Adrenal gland (tissue), 12 donors: Measurements from ENCODE around the gene MGMT. TPM values are rescaled to one million over a fixed set of nuclear protein-coding genes. Genes with fewer than 3 reads are reported as not detected.

Experiments used
- DNase-seq, 7 donors: peaks; one replicate each; pipeline ENCODE4 v3.0.0-alpha.2; 2019 to 2020
- H3K27ac ChIP-seq, 5 donors: fragments of 200-600 bp; sonication (generic) in 4 of 5; 1 replicate in 3 of 5; 2 replicates in 2 of 5; pipeline versions ENCODE4 v1.5.1 to v1.8.0; 2016 to 2020; ENCODE audit warnings: mild to moderate bottlenecking in 1 of 5
- H3K27me3 ChIP-seq: fragments of 200-600 bp; 2 replicates; pipeline ENCODE4 v1.8.0; 2021
- H3K36me3 ChIP-seq, 2 donors: fragments of 200-600 bp; replicated peaks in 1 of 2; 1 replicate in 1 of 2; 2 replicates in 1 of 2; pipeline versions ENCODE4 v1.5.1 to v1.8.0; 2018 to 2022
- H3K4me1 ChIP-seq, 2 donors: fragments of 200-600 bp; replicated peaks in 1 of 2; 1 replicate in 1 of 2; 2 replicates in 1 of 2; pipeline versions ENCODE4 v1.5.1 to v1.8.0; 2018 to 2021
- H3K4me3 ChIP-seq, 4 donors: fragments of 200-600 bp; sonication (generic) in 3 of 4; one replicate each; pipeline ENCODE4 v1.5.1; 2016 to 2018
- H3K9me3 ChIP-seq, 3 donors: fragments of 200-600 bp; sonication (generic) in 1 of 3; replicated peaks in 1 of 3; 1 replicate in 2 of 3; 2 replicates in 1 of 3; pipeline versions ENCODE4 v1.5.1 to v1.8.0; 2016 to 2021
- CTCF ChIP-seq, 6 experiments: fragments of 450-650 bp in 4 of 6; fragments of 200-600 bp in 2 of 6; sonication (generic) in 1 of 6; IDR thresholded peaks; 1 replicate in 5 of 6; 2 replicates in 1 of 6; pipeline versions ENCODE4 v1.5.1 to v1.8.0; 2016 to 2021; ENCODE audit warnings: antibody characterized with exemption in 6 of 6, mild to moderate bottlenecking in 2 of 6, moderate library complexity in 1 of 6
- POLR2A ChIP-seq, 2 donors: fragments of 450-650 bp; IDR thresholded peaks; one replicate each; pipeline ENCODE4 v1.6.1; 2017; ENCODE audit warnings: antibody characterized with exemption in 2 of 2, mild to moderate bottlenecking in 2 of 2, moderate library complexity in 1 of 2
- WGBS, 4 donors: extraction: QIAGEN DNeasy Blood & Tissue Kit in 2 of 4; methylation state at CpG; one replicate each; pipeline versions ENCODE4 v1.1.5 to v1.1.7; 2013 to 2017; 5-methylcytosine and 5-hydroxymethylcytosine counted together
- intact Hi-C, 2 donors: fragments of 100-400 bp; cut with DNase I; formaldehyde crosslinking; loops; one replicate each; pipeline versions ENCODE4 v1.14.1 to v1.15.0; 2022 to 2023
- polyA plus RNA-seq, 3 donors: library from polyadenylated mRNA; stranded (reverse); fragments of 200-250 nt in 2 of 3; fragments of 350-450 nt in 1 of 3; fragmentation: Illumina TruSeq in 1 of 3; extraction: RNeasy Lipid Tissue Mini Kit (QIAGEN cat#74804) in 1 of 3; gene quantifications; one replicate each; pipeline ENCODE4 v1.2.3, GENCODE V29; 2013 to 2014
- total RNA-seq, 9 donors: library from RNA; depleted of rRNA in 4 of 9; stranded (reverse); fragments of >200 nt in 4 of 9; fragments of 120-200 nt in 1 of 9; fragmentation: NEBNext Ultra II Directional in 1 of 9; extraction: Animal tissue kit (Norgen Biotek cat#: 25700) in 1 of 9; gene quantifications; one replicate each; pipeline versions ENCODE4 v1.1.0 to v1.2.4, GENCODE V29; 2013 to 2023
- donor health status: healthy with polysubstance abuse.
- donor health status: Bipolar disorder and iron deficiency.
- donor health status: DM: yes; HTN: yes; CAD: no.
- donor health status: DM: no; HTN: no; CAD: no.
- donor health status: DM: no; HTN: no; CAD: no.
- donor health status: DM: yes; HTN: yes; CAD: no.

MGMT gene
- total and polyA plus RNA-seq, 12 donors: 3.8 to 35.8 (median 21.2) TPM

GRCh38 chr10:129653428-129653827, 186.4 kb downstream of the MGMT start:
- intact Hi-C loops: no loop called here
- Histone ChIP-seq H3K4me1 (no peaks in the 10 kb centered on the region), H3K4me3 (no peak overlapping the region), H3K9me3 (no peaks in the 10 kb centered on the region), H3K36me3 (no peaks in the 10 kb centered on the region), H3K27me3 (no peaks in the 10 kb centered on the region), H3K27ac (no peak overlapping the region)
- WGBS, 4 donors: 83 to 97% (median 95%) methylated on average over 3 to 8 of the region's 8 CpGs
- TF ChIP-seq CTCF (IDR thresholded peaks at IDR 0.05) (no peak), POLR2A (IDR thresholded peaks at IDR 0.05) (no peak)
- DNase-seq: no peak

GRCh38 chr10:129653861-129654260, 186.8 kb downstream of the MGMT start:
- no peaks in the 10 kb centered on the region for H3K36me3 ChIP-seq
- 87 to 100% (median 93%) methylated on average over 7 to 11 of the region's 11 CpGs for whole genome bisulfite sequencing, 4 donors
- no peak for DNase-seq
- TF ChIP-seq POLR2A (IDR thresholded peaks at IDR 0.05): no peak
- no peak for TF ChIP-seq CTCF (IDR thresholded peaks at IDR 0.05)
- intact Hi-C loops: no loop called here
- no peaks in the 10 kb centered on the region for H3K4me1 ChIP-seq
- H3K27ac ChIP-seq: no peak overlapping the region
- no peak overlapping the region for H3K4me3 ChIP-seq
- no peaks in the 10 kb centered on the region for H3K27me3 ChIP-seq
- H3K9me3 ChIP-seq: no peaks in the 10 kb centered on the region

- H3K4me1 ChIP-seq: no peaks in the 10 kb centered on the region
- no peaks in the 10 kb centered on the region for H3K9me3 ChIP-seq
- no peaks in the 10 kb centered on the region for H3K27me3 ChIP-seq
- TF ChIP-seq POLR2A (IDR thresholded peaks at IDR 0.05) (no peak), CTCF (IDR thresholded peaks at IDR 0.05) (no peak)
- no peak overlapping the region for H3K4me3 ChIP-seq
- DNase-seq: no peak
- intact Hi-C loops: no loop called here
- no peaks in the 10 kb centered on the region for H3K36me3 ChIP-seq
- 95 to 99% (median 96%) methylated on average over 7 of the region's 7 CpGs for WGBS, 4 donors
- no peak overlapping the region for H3K27ac ChIP-seq
These were observed 187.4 kb downstream of the MGMT start for GRCh38 chr10:129654461-129654860.

GRCh38 chr10:129655007-129655678, 188.1 kb downstream of the MGMT start:
- WGBS, 4 donors: 82 to 90% (median 85%) methylated on average over 16 to 22 of the region's 22 CpGs
- DNase-seq: no peak
- Histone ChIP-seq H3K27me3 (no peaks in the 10 kb centered on the region), H3K36me3 (no peaks in the 10 kb centered on the region), H3K4me1 (no peaks in the 10 kb centered on the region), H3K4me3 (no peak overlapping the region), H3K9me3 (no peaks in the 10 kb centered on the region), H3K27ac (no peak overlapping the region)
- intact Hi-C loops: no loop called here
- TF ChIP-seq POLR2A (IDR thresholded peaks at IDR 0.05) (no peak), CTCF (IDR thresholded peaks at IDR 0.05) (no peak)
